AG09319 (cell line): Measurements from ENCODE around the gene AGPAT3.
A peak's percentile ranks its signal among the peaks of the same experiment; 100 is the strongest.

Experiments
- DNase-seq: peaks from one replicate; pipeline ENCODE4 v3.0.0-alpha.2; 2010; ENCODE audit warnings: low read depth; ENCODE audit errors: extremely low read depth
- TF ChIP-seq, protein P1 (sequence below): IDR thresholded peaks from 2 replicates; pipeline ENCODE4 v1.5.1; 2011; ENCODE audit warnings: low read depth, mild to moderate bottlenecking, inconsistent platforms, low read length, moderate library complexity

Gene AGPAT3

DNA sequence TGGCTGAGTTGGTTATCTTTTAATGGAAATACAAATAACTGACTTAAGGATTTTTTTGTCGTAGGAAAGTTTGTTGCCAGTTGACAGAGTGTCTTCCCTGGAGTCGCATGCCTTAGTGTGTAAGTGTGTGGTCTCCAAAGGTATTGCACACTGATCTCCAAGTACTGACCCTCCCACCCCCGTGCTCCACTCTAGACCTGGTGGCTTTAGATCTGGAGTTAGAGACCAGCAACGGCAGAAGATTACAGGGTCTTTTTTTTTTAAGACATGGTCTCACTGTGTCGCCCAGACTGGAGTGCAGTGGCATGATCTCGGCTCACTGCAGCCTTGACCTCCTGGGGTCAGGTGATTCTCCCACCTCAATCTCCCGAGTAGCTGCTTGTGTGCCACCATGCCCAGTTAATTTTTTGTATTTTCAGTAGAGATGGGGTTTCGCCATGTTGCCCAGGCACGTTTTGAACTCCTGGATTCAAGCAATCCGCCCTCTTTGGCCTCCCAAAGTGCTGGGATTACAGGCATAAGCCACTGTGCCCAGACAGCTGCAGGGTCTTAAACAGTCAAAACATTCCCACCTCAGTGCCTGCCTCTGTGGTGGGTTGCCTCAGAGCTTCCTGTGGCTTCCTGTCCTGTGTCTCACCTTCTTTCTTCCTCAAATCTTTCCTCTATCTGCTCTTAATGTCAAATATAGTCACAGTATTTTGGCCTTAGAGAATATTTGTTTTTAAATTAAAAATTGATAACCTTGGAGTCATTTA is 154.0 kb downstream of the AGPAT3 start:
- TF ChIP-seq, protein P1, sequence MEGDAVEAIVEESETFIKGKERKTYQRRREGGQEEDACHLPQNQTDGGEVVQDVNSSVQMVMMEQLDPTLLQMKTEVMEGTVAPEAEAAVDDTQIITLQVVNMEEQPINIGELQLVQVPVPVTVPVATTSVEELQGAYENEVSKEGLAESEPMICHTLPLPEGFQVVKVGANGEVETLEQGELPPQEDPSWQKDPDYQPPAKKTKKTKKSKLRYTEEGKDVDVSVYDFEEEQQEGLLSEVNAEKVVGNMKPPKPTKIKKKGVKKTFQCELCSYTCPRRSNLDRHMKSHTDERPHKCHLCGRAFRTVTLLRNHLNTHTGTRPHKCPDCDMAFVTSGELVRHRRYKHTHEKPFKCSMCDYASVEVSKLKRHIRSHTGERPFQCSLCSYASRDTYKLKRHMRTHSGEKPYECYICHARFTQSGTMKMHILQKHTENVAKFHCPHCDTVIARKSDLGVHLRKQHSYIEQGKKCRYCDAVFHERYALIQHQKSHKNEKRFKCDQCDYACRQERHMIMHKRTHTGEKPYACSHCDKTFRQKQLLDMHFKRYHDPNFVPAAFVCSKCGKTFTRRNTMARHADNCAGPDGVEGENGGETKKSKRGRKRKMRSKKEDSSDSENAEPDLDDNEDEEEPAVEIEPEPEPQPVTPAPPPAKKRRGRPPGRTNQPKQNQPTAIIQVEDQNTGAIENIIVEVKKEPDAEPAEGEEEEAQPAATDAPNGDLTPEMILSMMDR, result no peak
- no peak for DNase-seq

DNA sequence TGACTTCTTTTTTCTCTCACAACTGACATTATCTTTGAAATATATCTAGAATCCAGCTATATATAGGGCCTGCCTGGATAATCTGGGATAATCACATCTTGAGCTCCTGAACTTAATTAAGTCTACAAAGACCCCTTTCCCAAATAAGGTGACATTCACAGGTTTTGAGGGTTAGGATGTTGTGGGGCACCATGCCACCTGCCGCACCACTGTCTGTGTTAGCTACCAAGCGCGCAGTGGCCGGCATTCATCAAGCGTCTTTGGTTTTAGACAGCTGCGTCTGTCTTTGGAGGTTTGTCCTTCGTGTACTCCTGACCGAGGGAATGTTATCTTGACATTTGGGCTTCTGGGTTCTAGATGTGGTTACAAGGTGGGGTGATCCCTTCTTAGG is 154.5 kb downstream of the AGPAT3 start:
- TF ChIP-seq, protein P1, result no peak
- no peak for DNase-seq

- DNase-seq, result no peak
Measured at GRCh38 chr21:44020551-44020950, 155.5 kb downstream of the AGPAT3 start.

DNA sequence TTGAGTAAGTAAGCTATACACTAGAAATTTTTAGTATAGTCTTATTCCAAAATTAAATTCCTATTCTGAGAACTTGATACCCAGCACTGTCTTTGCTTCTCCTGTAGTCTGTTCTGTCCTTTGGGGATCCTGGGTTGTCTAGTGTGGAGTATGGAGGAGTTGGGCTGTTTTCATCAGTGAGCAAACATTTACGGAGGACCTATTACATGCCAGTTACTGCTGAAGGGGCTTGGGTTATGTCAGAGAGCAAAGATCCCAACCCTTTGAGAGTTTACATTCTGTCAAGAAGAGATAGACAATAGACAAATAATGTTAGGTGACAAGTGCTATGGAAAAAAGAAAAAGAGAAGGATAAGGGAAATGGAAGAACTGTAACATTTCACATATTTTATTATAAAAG is 156.0 kb downstream of the AGPAT3 start:
- DNase-seq, result no peak
- TF ChIP-seq, protein P1, result no peak

More at GRCh38 chr21:44020551-44020950, 155.5 kb downstream of the AGPAT3 start:
- TF ChIP-seq, protein P1, result no peak

DNA sequence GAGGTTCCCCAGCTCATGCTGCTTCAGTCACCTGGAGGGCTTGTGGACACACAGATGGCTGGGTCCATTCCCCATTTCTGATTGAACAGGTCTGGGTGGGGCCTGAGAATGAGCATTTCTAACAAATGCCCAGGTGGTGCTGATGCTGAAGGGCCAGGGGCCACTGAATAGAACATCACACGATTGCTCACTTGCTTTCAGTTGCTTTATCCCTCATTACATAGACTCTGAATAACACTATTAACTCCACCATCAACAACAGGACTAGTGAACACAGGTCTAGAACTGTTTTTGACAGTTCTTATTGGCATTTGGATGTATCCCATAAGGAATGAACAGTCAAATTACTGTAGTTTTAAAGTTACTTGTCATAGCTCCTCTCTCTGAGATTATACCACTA is 159.2 kb downstream of the AGPAT3 start:
- TF ChIP-seq, protein P1, result no peak
- no peak for DNase-seq

GRCh38 chr21:44024887-44025353 is 159.9 kb downstream of the AGPAT3 start:
- DNase-seq, result peak; percentile 25

GRCh38 chr21:44027607-44028286 is 162.7 kb downstream of the AGPAT3 start:
- TF ChIP-seq, protein P1, result no peak

More at GRCh38 chr21:44024887-44025353, 159.9 kb downstream of the AGPAT3 start:
- TF ChIP-seq, protein P1, result no peak

More at GRCh38 chr21:44027607-44028286, 162.7 kb downstream of the AGPAT3 start:
- no peak for DNase-seq
